ENCODE data around the gene CNOT3.

The CNOT3 gene

DNA sequence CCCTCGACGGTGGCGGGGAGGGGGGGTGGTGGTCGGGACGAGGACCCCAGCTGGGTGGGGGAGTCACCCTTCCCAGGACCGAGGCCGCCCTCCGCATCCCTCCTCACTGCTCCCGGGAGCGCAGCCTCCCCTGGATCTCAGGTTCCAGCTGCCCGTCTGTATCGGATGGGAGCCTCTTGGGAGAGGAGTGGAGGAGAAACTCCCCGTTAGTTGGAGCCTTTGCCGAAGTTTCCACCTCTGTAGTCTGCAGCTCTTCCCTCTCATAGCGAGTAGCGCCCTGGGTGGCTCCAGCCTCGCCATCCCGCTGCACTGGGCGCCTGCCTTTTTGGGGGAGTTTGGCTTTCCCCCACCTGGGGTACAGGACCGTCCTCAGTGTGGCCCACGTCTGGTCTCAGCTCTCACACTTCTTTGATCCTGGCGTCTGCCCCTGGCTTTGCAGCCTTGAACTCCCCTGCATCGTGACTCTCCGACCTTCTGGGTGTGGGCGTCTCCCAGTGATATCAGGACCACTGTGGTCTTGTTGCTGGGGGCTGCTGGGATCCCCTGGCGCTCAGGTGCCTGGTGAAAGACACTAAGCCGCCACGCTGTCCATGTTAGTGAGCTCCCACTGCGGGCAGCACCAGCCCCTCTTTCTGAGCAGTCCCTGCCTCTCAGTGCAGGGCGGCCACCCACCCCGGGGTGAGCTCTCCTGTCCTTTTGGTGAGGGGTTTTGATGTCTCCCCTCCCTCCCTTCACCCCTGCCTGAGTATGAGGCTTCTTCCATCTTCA lies 1.1 kb downstream of the CNOT3 start:
- Histone ChIP-seq H3K9ac (ENCODE audit: low read depth, low read length) (no peak overlapping the region), H3K36me3 (ENCODE audit: control insufficient read depth, insufficient read depth, low read length) (peaks cover 47% of the 10 kb centered on the region), H3K27ac (ENCODE audit: low read depth, low read length) (no peak overlapping the region), H3K27me3 (ENCODE audit: control insufficient read depth, insufficient read depth, low read length) (no peaks in the 10 kb centered on the region), H3K4me1 (ENCODE audit: control insufficient read depth, insufficient read depth, low read length) (peaks cover 7% of the 10 kb centered on the region), H3K4me3 (ENCODE audit: low read depth, low read length) (peak overlapping the region; percentile 69), H3K9me3 (ENCODE audit: control insufficient read depth, insufficient read depth, low read length) (no peaks in the 10 kb centered on the region)

DNA sequence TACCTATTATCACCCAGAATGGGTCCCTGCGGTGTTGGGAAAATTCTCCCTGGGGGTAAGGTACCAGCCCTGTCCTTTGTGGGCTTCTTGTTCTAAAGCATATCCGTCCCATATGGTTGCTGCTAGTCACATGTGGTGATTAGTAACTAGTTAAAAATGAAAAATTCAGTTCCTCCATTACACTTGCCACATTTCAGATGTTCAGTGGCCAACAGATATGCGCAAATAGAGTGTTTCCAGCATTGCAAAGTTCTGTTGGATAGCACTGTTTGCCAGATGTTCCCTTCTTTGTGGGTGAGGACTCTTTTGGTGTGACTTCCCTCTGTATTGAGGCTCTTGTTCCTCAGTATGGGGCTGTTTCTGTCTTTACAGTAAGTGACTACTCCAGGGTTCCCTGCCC lies 3.8 kb downstream of the CNOT3 start:
- no peaks in the 10 kb centered on the region for H3K9me3 ChIP-seq (ENCODE audit: control insufficient read depth, insufficient read depth, low read length)
- H3K36me3 ChIP-seq (ENCODE audit: control insufficient read depth, insufficient read depth, low read length): peaks cover 73% of the 10 kb centered on the region
- no peak overlapping the region for H3K4me3 ChIP-seq (ENCODE audit: low read depth, low read length)
- no peak overlapping the region for H3K27ac ChIP-seq (ENCODE audit: low read depth, low read length)
- no peaks in the 10 kb centered on the region for H3K27me3 ChIP-seq (ENCODE audit: control insufficient read depth, insufficient read depth, low read length)
- H3K9ac ChIP-seq (ENCODE audit: low read depth, low read length): no peak overlapping the region
- peaks cover under 1% of the 10 kb centered on the region for H3K4me1 ChIP-seq (ENCODE audit: control insufficient read depth, insufficient read depth, low read length)

- no peak overlapping the region for H3K4me3 ChIP-seq (ENCODE audit: low read depth, low read length)
- H3K27me3 ChIP-seq (ENCODE audit: control insufficient read depth, insufficient read depth, low read length): no peaks in the 10 kb centered on the region
- no peak overlapping the region for H3K27ac ChIP-seq (ENCODE audit: low read depth, low read length)
- no peak overlapping the region for H3K9ac ChIP-seq (ENCODE audit: low read depth, low read length)
- peaks cover 83% of the 10 kb centered on the region for H3K36me3 ChIP-seq (ENCODE audit: control insufficient read depth, insufficient read depth, low read length)
- H3K9me3 ChIP-seq (ENCODE audit: control insufficient read depth, insufficient read depth, low read length): no peaks in the 10 kb centered on the region
- no peaks in the 10 kb centered on the region; the same call in 1 of the 2 replicates for H3K4me1 ChIP-seq (ENCODE audit: control insufficient read depth, insufficient read depth, low read length)
Observed at GRCh38 chr19:54142166-54142780, 4.7 kb downstream of the CNOT3 start.

GRCh38 chr19:54145541-54146158 lies 8.1 kb downstream of the CNOT3 start:
- Histone ChIP-seq H3K4me3 (ENCODE audit: low read depth, low read length) (no peak overlapping the region), H3K9me3 (ENCODE audit: control insufficient read depth, insufficient read depth, low read length) (no peaks in the 10 kb centered on the region), H3K27ac (ENCODE audit: low read depth, low read length) (no peak overlapping the region)

GRCh38 chr19:54147676-54148075 lies 10.1 kb downstream of the CNOT3 start:
- H3K9ac ChIP-seq (ENCODE audit: low read depth, low read length): no peak overlapping the region
- no peak overlapping the region for H3K4me3 ChIP-seq (ENCODE audit: low read depth, low read length)
- no peak overlapping the region for H3K27ac ChIP-seq (ENCODE audit: low read depth, low read length)
- no peaks in the 10 kb centered on the region for H3K27me3 ChIP-seq (ENCODE audit: control insufficient read depth, insufficient read depth, low read length)
- peaks cover 96% of the 10 kb centered on the region for H3K36me3 ChIP-seq (ENCODE audit: control insufficient read depth, insufficient read depth, low read length)
- no peaks in the 10 kb centered on the region for H3K4me1 ChIP-seq (ENCODE audit: control insufficient read depth, insufficient read depth, low read length)
- H3K9me3 ChIP-seq (ENCODE audit: control insufficient read depth, insufficient read depth, low read length): no peaks in the 10 kb centered on the region

More at GRCh38 chr19:54145541-54146158, 8.1 kb downstream of the CNOT3 start:
- Histone ChIP-seq H3K4me1 (ENCODE audit: control insufficient read depth, insufficient read depth, low read length) (no peaks in the 10 kb centered on the region), H3K36me3 (ENCODE audit: control insufficient read depth, insufficient read depth, low read length) (peaks cover 97% of the 10 kb centered on the region), H3K27me3 (ENCODE audit: control insufficient read depth, insufficient read depth, low read length) (no peaks in the 10 kb centered on the region), H3K9ac (ENCODE audit: low read depth, low read length) (no peak overlapping the region)

DNA sequence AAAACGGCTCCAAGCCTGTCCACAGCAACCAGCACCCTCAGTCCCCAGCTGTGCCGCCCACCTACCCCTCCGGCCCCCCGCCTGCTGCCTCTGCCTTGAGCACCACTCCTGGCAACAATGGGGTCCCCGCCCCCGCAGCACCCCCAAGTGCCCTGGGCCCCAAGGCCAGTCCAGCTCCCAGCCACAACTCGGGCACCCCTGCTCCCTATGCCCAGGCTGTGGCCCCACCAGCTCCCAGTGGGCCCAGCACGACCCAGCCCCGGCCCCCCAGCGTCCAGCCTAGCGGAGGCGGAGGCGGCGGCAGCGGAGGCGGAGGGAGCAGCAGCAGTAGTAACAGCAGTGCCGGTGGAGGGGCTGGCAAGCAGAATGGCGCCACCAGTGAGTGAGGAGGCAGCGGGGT lies 10.6 kb downstream of the CNOT3 start:
- H3K27me3 ChIP-seq (ENCODE audit: control insufficient read depth, insufficient read depth, low read length): no peaks in the 10 kb centered on the region
- H3K4me1 ChIP-seq (ENCODE audit: control insufficient read depth, insufficient read depth, low read length): no peaks in the 10 kb centered on the region

DNA sequence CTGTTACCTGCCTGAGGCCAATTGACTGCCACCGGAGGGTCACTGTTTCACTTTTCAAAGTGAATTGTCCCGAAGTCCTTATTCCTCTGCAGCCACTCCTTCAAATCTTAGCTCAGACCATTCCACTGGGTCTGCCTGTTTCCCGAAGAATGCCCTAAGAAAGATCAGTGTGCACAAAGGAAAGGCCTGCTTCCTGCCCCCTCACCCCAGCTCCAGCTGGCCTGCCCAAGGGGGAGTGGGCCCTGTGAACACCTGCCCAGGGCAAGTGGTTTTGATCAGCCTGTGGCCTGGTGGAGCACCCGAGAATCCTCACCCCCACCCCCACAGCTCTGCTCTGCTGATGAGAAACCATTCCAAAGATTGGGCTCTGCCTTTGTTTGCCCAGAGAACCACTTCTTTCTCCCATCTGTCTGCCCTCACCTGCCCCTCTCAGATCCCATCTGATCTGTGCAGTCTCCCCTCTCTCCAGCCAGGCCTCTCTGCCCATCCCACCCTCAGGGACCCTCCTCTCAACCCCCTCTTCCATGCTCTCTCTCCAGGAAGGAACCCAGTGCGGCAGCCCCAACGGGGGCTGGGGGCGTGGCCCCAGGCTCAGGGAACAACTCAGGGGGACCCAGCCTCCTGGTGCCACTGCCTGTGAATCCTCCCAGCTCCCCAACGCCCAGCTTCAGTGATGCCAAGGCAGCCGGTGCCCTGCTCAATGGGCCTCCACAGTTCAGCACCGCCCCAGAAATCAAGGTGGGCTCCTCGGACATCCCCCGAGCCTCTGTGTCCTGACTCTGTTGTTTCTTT lies 11.7 kb downstream of the CNOT3 start:
- Histone ChIP-seq H3K9ac (ENCODE audit: low read depth, low read length) (no peak overlapping the region), H3K36me3 (ENCODE audit: control insufficient read depth, insufficient read depth, low read length) (peaks cover 96% of the 10 kb centered on the region), H3K9me3 (ENCODE audit: control insufficient read depth, insufficient read depth, low read length) (no peaks in the 10 kb centered on the region)

More for the DNA sequence above, 10.6 kb downstream of the CNOT3 start:
- Histone ChIP-seq H3K27ac (ENCODE audit: low read depth, low read length) (no peak overlapping the region), H3K9ac (ENCODE audit: low read depth, low read length) (no peak overlapping the region), H3K36me3 (ENCODE audit: control insufficient read depth, insufficient read depth, low read length) (peaks cover 96% of the 10 kb centered on the region), H3K4me3 (ENCODE audit: low read depth, low read length) (no peak overlapping the region), H3K9me3 (ENCODE audit: control insufficient read depth, insufficient read depth, low read length) (no peaks in the 10 kb centered on the region)

DNA sequence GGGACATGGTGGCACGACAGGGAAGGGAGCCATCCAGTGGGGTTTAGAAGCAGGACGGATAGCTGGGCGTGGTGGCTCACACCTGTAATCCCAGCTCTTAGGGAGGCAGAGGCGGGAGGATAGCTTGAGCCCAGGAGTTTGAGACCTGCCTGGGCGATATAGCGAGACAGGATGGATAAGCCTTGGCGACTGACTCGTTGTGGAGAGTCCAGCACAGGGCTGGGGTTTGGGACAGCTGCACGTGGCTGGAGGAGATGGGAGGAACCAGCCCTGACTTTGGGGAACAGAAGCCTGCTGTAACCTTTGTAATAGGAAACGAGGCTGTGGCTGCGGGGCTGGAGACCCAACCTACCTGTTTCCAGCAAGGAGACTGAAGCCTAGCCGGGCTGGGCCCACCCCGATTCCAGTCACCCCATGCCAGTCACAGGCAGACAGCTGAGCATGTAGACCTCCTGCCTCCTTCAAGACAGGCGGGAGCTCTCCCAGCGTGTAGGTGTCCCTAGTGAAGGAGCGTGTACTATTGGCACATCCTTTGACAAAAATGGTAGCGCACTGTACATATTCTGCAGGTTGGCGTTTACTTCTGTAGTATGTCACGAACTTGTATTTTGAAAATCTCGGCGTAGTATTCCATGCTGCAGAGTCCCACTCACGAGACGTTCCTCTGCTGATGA lies 13.9 kb downstream of the CNOT3 start:
- no peaks in the 10 kb centered on the region for H3K4me1 ChIP-seq (ENCODE audit: control insufficient read depth, insufficient read depth, low read length)
- no peaks in the 10 kb centered on the region for H3K27me3 ChIP-seq (ENCODE audit: control insufficient read depth, insufficient read depth, low read length)
- H3K4me3 ChIP-seq (ENCODE audit: low read depth, low read length): no peak overlapping the region
- no peaks in the 10 kb centered on the region for H3K9me3 ChIP-seq (ENCODE audit: control insufficient read depth, insufficient read depth, low read length)
- H3K27ac ChIP-seq (ENCODE audit: low read depth, low read length): no peak overlapping the region
- peaks cover 95% of the 10 kb centered on the region for H3K36me3 ChIP-seq (ENCODE audit: control insufficient read depth, insufficient read depth, low read length)
- H3K9ac ChIP-seq (ENCODE audit: low read depth, low read length): no peak overlapping the region

More for the DNA sequence above, 11.7 kb downstream of the CNOT3 start:
- Histone ChIP-seq H3K4me1 (ENCODE audit: control insufficient read depth, insufficient read depth, low read length) (no peaks in the 10 kb centered on the region), H3K27ac (ENCODE audit: low read depth, low read length) (no peak overlapping the region), H3K4me3 (ENCODE audit: low read depth, low read length) (no peak overlapping the region), H3K27me3 (ENCODE audit: control insufficient read depth, insufficient read depth, low read length) (no peaks in the 10 kb centered on the region)

- no peak overlapping the region for H3K27ac ChIP-seq (ENCODE audit: low read depth, low read length)
- H3K36me3 ChIP-seq (ENCODE audit: control insufficient read depth, insufficient read depth, low read length): peaks cover 94% of the 10 kb centered on the region
- no peaks in the 10 kb centered on the region for H3K4me1 ChIP-seq (ENCODE audit: control insufficient read depth, insufficient read depth, low read length)
- H3K9me3 ChIP-seq (ENCODE audit: control insufficient read depth, insufficient read depth, low read length): no peaks in the 10 kb centered on the region
- no peak overlapping the region for H3K4me3 ChIP-seq (ENCODE audit: low read depth, low read length)
- no peaks in the 10 kb centered on the region for H3K27me3 ChIP-seq (ENCODE audit: control insufficient read depth, insufficient read depth, low read length)
- H3K9ac ChIP-seq (ENCODE audit: low read depth, low read length): no peak overlapping the region
Observed at GRCh38 chr19:54152267-54152666, 14.7 kb downstream of the CNOT3 start.

GRCh38 chr19:54152878-54153524 lies 15.4 kb downstream of the CNOT3 start:
- Histone ChIP-seq H3K4me3 (ENCODE audit: low read depth, low read length) (no peak overlapping the region), H3K36me3 (ENCODE audit: control insufficient read depth, insufficient read depth, low read length) (peaks cover 90% of the 10 kb centered on the region), H3K4me1 (ENCODE audit: control insufficient read depth, insufficient read depth, low read length) (no peaks in the 10 kb centered on the region), H3K9me3 (ENCODE audit: control insufficient read depth, insufficient read depth, low read length) (no peaks in the 10 kb centered on the region), H3K27me3 (ENCODE audit: control insufficient read depth, insufficient read depth, low read length) (no peaks in the 10 kb centered on the region), H3K9ac (ENCODE audit: low read depth, low read length) (no peak overlapping the region), H3K27ac (ENCODE audit: low read depth, low read length) (no peak overlapping the region)

Measured in HUES48 (cell line).